NB4 (cell line): ENCODE measurements around the gene HES4.
"Not testable (repeated sequence)": the region's sequence is repeated elsewhere in the genome, so short reads cannot be mapped to it uniquely, and the experiment has no call there.

Source experiments
- DNase-seq: peaks from one replicate; pipeline ENCODE4 v3.0.0; 2010; ENCODE audit warnings: low read depth
- H3K4me3 ChIP-seq: one replicate; pipeline ENCODE4 v1.5.1; 2011; ENCODE audit warnings: mild to moderate bottlenecking, low read depth, low read length, moderate library complexity
- MYC ChIP-seq: IDR thresholded peaks from 2 replicates; pipeline ENCODE4 v1.6.1; 2011; ENCODE audit warnings: low read depth, low read length
- POLR2A ChIP-seq: IDR thresholded peaks from 2 replicates; pipeline ENCODE4 v1.6.1; 2011; ENCODE audit warnings: mild to moderate bottlenecking; ENCODE audit not compliant: insufficient read length; ENCODE audit errors: extremely low read depth
- TF ChIP-seq, protein P1 (sequence below): IDR thresholded peaks from 2 replicates; pipeline ENCODE4 v1.6.1; 2011; ENCODE audit warnings: low read depth, low read length
- TF ChIP-seq, protein P2 (sequence below): IDR thresholded peaks from one replicate; pipeline ENCODE4 v1.5.1; 2012; ENCODE audit warnings: low read depth, low read length

HES4 gene

DNA sequence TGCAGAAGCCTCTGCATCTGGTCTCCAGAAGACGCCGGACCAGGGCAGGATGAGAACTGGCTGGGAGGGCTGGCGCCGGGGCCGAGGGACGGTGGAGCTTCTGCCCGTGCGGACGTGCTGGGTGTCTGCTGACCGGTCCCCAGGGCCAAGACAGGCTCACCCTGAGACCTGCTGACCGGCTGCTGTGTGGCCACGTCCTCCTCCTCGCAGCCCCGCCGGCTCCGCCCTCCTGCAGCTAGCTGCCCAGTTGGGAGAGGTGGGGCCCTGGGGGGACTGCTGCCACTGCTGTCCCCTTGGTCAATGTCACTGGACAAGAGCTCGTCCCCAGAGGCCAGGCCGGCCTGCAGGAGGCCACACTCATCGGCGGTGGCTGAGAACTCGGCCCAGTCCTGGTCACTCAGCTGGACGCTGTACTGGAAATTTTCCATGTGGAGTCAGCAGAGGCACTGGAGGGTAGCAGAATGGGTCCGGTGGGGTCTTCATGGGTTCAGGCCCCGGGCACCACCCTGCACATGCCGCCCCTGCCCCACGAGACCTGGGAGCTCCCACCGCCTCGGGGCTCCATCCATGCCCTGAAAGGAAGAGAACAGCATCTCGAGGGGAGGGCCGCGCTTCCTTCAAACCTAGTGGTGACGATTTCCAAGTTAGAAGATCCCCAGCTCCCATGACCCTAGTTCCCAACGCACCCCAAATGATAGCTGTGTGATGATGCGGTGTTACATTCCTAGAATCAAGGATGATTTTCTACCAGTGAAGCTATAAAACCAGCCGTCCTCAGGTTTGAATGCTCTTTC is 19.1 kb downstream of the HES4 start:
- H3K4me3 ChIP-seq: no peak overlapping the region
- no peak for DNase-seq
- TF ChIP-seq, protein P1, sequence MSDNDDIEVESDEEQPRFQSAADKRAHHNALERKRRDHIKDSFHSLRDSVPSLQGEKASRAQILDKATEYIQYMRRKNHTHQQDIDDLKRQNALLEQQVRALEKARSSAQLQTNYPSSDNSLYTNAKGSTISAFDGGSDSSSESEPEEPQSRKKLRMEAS: no peak
- TF ChIP-seq POLR2A (no peak), MYC (no peak)
- TF ChIP-seq, protein P2, sequence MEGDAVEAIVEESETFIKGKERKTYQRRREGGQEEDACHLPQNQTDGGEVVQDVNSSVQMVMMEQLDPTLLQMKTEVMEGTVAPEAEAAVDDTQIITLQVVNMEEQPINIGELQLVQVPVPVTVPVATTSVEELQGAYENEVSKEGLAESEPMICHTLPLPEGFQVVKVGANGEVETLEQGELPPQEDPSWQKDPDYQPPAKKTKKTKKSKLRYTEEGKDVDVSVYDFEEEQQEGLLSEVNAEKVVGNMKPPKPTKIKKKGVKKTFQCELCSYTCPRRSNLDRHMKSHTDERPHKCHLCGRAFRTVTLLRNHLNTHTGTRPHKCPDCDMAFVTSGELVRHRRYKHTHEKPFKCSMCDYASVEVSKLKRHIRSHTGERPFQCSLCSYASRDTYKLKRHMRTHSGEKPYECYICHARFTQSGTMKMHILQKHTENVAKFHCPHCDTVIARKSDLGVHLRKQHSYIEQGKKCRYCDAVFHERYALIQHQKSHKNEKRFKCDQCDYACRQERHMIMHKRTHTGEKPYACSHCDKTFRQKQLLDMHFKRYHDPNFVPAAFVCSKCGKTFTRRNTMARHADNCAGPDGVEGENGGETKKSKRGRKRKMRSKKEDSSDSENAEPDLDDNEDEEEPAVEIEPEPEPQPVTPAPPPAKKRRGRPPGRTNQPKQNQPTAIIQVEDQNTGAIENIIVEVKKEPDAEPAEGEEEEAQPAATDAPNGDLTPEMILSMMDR: no peak

DNA sequence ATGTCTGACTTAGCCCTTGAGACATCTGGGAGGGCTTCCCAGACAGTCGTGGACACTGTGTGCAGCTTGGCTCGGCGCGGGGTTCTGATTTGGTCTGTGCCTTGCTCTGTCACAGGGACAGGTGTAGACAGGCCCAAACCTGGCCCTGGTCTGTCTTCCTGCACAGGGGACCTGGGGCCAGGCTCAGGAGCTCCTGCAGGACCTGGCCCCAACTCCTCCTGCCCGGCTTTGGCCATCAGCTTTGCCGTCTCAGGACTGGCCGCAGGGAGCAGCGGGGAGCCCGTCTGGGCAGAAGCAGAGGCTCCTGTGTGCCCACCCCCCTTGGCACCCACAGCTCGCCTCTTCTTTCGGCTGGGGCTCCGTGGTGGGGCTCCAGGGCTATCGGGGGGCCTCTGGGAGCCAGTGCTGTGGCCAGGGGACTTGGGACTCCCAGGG is 19.7 kb downstream of the HES4 start:
- no peak overlapping the region for H3K4me3 ChIP-seq
- DNase-seq: no peak
- TF ChIP-seq, protein P1: no peak
- TF ChIP-seq MYC (no peak), POLR2A (no peak)
- TF ChIP-seq, protein P2: no peak

DNA sequence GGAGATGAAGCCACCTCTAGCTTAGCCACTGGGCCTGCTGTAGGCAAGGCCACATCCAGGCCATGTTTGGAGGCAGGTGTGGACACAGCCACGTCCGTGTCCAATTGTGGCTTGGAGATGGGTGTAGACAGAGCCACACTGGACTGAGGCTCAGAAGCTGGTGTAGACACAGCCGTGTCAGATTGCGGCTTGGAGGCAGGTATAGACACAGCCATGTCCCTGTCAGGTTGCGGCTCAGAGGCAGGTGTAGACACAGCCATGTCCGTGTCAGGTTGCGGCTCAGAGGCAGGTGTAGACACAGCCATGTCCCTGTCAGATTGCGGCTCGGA is 20.2 kb downstream of the HES4 start:
- no peak for DNase-seq
- TF ChIP-seq, protein P2: no peak
- no peak for TF ChIP-seq MYC
- no peak for TF ChIP-seq POLR2A
- TF ChIP-seq, protein P1: no peak
- H3K4me3 ChIP-seq: no peak overlapping the region

DNA sequence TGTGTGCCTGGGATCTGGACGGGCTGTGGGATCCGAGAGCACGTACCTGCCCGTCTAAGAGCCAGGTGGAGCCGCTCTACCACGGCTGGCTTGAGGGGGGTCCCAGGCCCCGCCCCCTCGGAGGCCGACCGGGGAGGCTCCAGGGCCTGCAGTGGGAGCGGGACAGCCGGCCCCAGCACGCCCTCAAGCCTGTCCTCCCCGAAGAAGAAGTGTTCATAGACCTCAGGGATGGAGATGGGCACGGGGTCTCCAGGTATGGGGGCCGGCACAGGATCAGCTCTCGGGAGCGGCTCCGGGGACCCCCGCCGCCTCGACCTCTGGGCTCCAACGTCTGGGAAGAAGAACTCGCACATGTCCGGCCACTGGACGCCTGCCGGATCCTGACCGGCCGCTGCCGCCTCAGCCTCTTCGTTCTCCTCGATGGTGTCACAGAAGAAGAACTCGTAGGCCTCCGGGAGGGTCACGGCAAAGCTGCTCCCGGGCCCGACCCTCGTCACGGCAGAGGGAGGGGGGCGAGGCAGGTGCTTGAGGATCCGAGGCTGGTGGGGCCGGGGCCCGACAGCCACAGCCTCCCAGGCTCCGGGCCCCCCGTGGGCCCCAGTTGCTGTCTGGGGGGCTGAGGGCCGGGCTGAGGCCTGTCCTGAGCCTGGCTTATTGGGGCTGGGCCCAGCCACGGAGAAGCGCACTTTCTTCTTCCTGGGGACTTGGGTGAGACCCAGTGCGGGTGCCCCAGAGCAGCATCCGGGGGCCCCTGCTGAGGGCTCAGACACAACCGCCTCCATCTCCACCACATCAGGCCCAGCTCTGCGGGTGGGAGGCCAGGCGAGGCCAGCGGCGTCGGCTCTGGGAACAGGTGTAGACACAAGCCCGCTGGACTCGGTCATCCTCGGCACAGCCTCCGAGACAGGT is 20.8 kb downstream of the HES4 start:
- no peak overlapping the region for H3K4me3 ChIP-seq
- DNase-seq: no peak
- no peak for TF ChIP-seq POLR2A
- TF ChIP-seq MYC: no peak
- TF ChIP-seq, protein P2: no peak
- TF ChIP-seq, protein P1: no peak

DNA sequence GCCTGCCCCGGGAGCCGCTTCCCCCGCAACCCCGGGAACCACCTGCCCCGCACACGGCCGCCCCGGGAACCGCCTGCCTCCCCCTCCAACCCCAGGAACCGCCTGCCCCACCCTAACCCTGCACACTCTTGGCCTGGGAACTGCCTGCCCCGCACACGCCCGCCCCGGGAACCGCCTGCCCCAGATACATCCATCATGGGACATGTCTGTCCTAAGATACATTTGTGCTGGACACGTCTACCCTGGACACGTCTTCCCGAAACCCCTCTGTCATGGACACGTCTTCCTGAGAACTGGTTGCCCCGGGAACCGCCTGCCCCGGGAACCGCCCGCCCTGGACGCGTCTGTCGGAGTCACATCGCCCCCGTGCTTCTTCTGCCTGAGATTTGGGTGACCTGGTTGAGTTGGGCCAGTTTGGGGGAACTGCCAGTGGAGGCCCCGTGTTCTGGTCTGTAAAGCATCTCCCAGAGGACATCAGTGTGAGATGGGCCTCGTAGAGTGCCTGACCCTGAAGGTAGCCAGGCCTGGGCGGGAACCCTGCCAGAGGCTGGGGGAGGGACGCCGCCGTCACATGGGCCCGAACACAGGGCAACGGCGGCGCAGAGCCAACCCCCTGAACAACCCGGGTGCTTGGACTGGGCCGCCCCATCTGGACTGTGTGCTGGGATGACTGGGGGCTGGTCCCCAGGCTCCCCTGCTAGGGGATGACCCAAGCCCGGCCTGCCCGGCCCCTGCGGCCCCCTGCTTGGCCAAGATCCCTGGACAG is 21.6 kb downstream of the HES4 start:
- TF ChIP-seq MYC: no peak
- TF ChIP-seq POLR2A: no peak
- TF ChIP-seq, protein P2: no peak
- TF ChIP-seq, protein P1: no peak
- DNase-seq: no peak
- no peak overlapping the region for H3K4me3 ChIP-seq

DNA sequence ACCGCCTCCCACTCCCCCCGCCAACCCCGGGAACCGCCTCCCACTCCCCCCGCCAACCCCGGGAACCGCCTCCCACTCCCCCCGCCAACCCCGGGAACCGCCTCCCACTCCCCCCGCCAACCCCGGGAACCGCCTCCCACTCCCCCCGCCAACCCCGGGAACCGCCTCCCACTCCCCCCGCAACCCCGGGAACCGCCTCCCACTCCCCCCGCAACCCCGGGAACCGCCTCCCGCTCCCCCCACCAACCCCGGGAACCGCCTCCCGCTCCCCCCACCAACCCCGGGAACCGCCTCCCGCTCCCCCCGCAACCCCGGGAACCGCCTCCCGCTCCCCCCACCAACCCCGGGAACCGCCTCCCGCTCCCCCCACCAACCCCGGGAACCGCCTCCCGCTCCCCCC is 23.1 kb downstream of the HES4 start:
- DNase-seq, H3K4me3 ChIP-seq: not testable (repeated sequence)
